Mesenchymal stem cell (in vitro differentiated cells and primary cell): Measurements from ENCODE around the gene CT47C1.
A peak's percentile ranks its signal among the peaks of the same experiment; 100 is the strongest.

Experiments used
- DNase-seq: peaks from one replicate; pipeline ENCODE4 v3.0.0-alpha.2; 2013
- H2AFZ ChIP-seq: one replicate; pipeline ENCODE4 v1.6.1; 2013; ENCODE audit warnings: low read depth, mild to moderate bottlenecking, control low read depth, inconsistent platforms, low read length, moderate library complexity
- H2AK5ac ChIP-seq: 2 replicates; pipeline ENCODE4 v1.6.1; 2013; ENCODE audit warnings: low read length, moderate library complexity, mild to moderate bottlenecking, inconsistent platforms; ENCODE audit not compliant: severe bottlenecking
- H2BK120ac ChIP-seq: one replicate; pipeline ENCODE4 v1.6.1; 2013; ENCODE audit warnings: low read depth, mild to moderate bottlenecking, inconsistent platforms, low read length, moderate library complexity
- H2BK12ac ChIP-seq, 2 experiments: one replicate each; pipeline ENCODE4 v1.6.1; 2013; ENCODE audit warnings: inconsistent platforms in 2 of 2, low read length in 2 of 2, mild to moderate bottlenecking in 2 of 2, moderate library complexity in 2 of 2, control low read depth in 1 of 2
- H2BK15ac ChIP-seq: one replicate; pipeline ENCODE4 v1.6.1; 2013; ENCODE audit warnings: mild to moderate bottlenecking, low read depth, inconsistent platforms; ENCODE audit not compliant: poor library complexity, severe bottlenecking
- H2BK5ac ChIP-seq: 2 replicates; pipeline ENCODE4 v1.6.1; 2013; ENCODE audit warnings: low read depth, mild to moderate bottlenecking, low read length, control low read depth, inconsistent platforms; ENCODE audit not compliant: poor library complexity, severe bottlenecking
- H3K14ac ChIP-seq, 2 experiments: one replicate each; pipeline ENCODE4 v1.6.1; 2013; ENCODE audit warnings: inconsistent platforms in 2 of 2, low read length in 2 of 2, control low read depth in 1 of 2, mild to moderate bottlenecking in 1 of 2, moderate library complexity in 1 of 2
- H3K18ac ChIP-seq, 2 experiments: one replicate each; pipeline ENCODE4 v1.6.1; 2013; ENCODE audit warnings: inconsistent platforms in 2 of 2, low read length in 2 of 2, control low read depth in 1 of 2, low read depth in 1 of 2, mild to moderate bottlenecking in 1 of 2
- H3K23ac ChIP-seq, 2 experiments: one replicate each; pipeline ENCODE4 v1.6.1; 2013; ENCODE audit warnings: inconsistent platforms in 2 of 2, low read length in 2 of 2, mild to moderate bottlenecking in 2 of 2, moderate library complexity in 2 of 2, control low read depth in 1 of 2
- H3K27ac ChIP-seq: 2 replicates; pipeline ENCODE4 v1.5.1; 2013; ENCODE audit warnings: mild to moderate bottlenecking, moderate library complexity, low read length, control low read depth, inconsistent platforms; ENCODE audit not compliant: poor library complexity, severe bottlenecking
- H3K27me3 ChIP-seq, 2 experiments: 2 replicates each; pipeline versions ENCODE4 v1.6.1 to v1.7.0; 2013; ENCODE audit warnings: low read length in 2 of 2, mild to moderate bottlenecking in 2 of 2, moderate library complexity in 2 of 2, control low read depth in 1 of 2, inconsistent platforms in 1 of 2; ENCODE audit not compliant: control insufficient read depth in 1 of 2, insufficient read depth in 1 of 2
- H3K36me3 ChIP-seq, 2 experiments: 2 replicates each; pipeline versions ENCODE4 v1.6.1 to v1.7.0; 2013; ENCODE audit warnings: low read length in 2 of 2, control low read depth in 1 of 2, inconsistent platforms in 1 of 2, low read depth in 1 of 2, mild to moderate bottlenecking in 1 of 2; ENCODE audit not compliant: insufficient read depth in 2 of 2, control insufficient read depth in 1 of 2
- H3K4ac ChIP-seq, 2 experiments: one replicate each; pipeline ENCODE4 v1.6.1; 2013; ENCODE audit warnings: inconsistent platforms in 2 of 2, low read length in 2 of 2, mild to moderate bottlenecking in 2 of 2, moderate library complexity in 2 of 2, control low read depth in 1 of 2, low read depth in 1 of 2
- H3K4me1 ChIP-seq: 2 replicates; pipeline ENCODE4 v1.6.1; 2013; ENCODE audit warnings: low read depth, low read length, control low read depth; ENCODE audit not compliant: control insufficient read depth, insufficient read depth
- H3K4me2 ChIP-seq: 2 replicates; pipeline ENCODE4 v1.6.1; 2013; ENCODE audit warnings: low read length, mild to moderate bottlenecking, inconsistent platforms; ENCODE audit not compliant: poor library complexity, severe bottlenecking
- H3K4me3 ChIP-seq, 2 experiments: 2 replicates each; pipeline versions ENCODE4 v1.5.1 to v1.7.0; 2013; ENCODE audit warnings: low read length in 2 of 2, mild to moderate bottlenecking in 2 of 2, control low read depth in 1 of 2, low read depth in 1 of 2; ENCODE audit not compliant: insufficient read depth in 1 of 2
- H3K79me1 ChIP-seq: replicated peaks from 2 replicates; pipeline ENCODE4 v1.6.1; 2013; ENCODE audit warnings: mild to moderate bottlenecking, control low read depth, low read length, inconsistent platforms; ENCODE audit not compliant: poor library complexity, severe bottlenecking
- H3K9ac ChIP-seq: 2 replicates; pipeline ENCODE4 v1.7.0; 2013; ENCODE audit warnings: mild to moderate bottlenecking, low read length, moderate library complexity
- H3K9me3 ChIP-seq: 2 replicates; pipeline ENCODE4 v1.7.0; 2013; ENCODE audit warnings: mild to moderate bottlenecking, low read length; ENCODE audit not compliant: control insufficient read depth
- H4K8ac ChIP-seq: one replicate; pipeline ENCODE4 v1.6.1; 2013; ENCODE audit warnings: inconsistent platforms, mild to moderate bottlenecking, low read length, moderate library complexity
- H4K91ac ChIP-seq: one replicate; pipeline ENCODE4 v1.6.1; 2013; ENCODE audit warnings: mild to moderate bottlenecking, low read length, inconsistent platforms
- WGBS: methylation state at CpG from one replicate; pipeline ENCODE4 v1.1.7; 2013; ENCODE audit warnings: mixed read lengths; 5-methylcytosine and 5-hydroxymethylcytosine counted together

Gene CT47C1

DNA sequence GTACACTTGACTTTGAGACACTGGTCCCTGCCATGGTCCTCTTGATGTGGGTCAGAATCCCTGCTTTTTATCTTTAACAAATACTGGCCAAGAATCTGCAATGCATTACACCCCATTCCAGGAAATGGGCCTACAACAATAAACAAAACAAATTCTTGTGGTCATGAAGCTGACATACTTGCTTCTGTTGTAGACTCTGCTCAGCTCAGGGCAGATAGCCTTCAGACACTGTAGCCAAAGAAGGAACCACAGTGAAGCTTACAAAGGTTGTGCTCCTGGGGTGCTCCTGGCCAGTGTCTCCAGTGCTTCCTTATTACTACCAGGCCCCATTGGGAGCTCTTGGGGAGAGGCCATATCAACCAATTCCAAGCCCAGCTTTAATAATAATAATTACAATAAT is 33.0 kb downstream of the CT47C1 start:
- no peak overlapping the region for H2BK15ac ChIP-seq
- H3K23ac ChIP-seq, result no peak overlapping the region
- no peaks in the 10 kb centered on the region for H3K36me3 ChIP-seq
- peaks cover 0 to 50% of the 10 kb centered on the region in 2 experiments for H3K27me3 ChIP-seq
- H3K9ac ChIP-seq, result no peak overlapping the region
- peak; percentile 22 for DNase-seq
- no peak overlapping the region for H4K91ac ChIP-seq
- H3K4me3 ChIP-seq, result no peak overlapping the region
- H3K27ac ChIP-seq, result no peak overlapping the region
- no peak overlapping the region for H2AK5ac ChIP-seq
- H3K4ac ChIP-seq, result no peak overlapping the region
- no peak overlapping the region for H3K4me2 ChIP-seq
- H2BK12ac ChIP-seq, result no peak overlapping the region
- H2BK5ac ChIP-seq, result no peak overlapping the region
- H2AFZ ChIP-seq, result no peak overlapping the region
- H3K79me1 ChIP-seq, result no peaks in the 10 kb centered on the region
- no peaks in the 10 kb centered on the region for H3K4me1 ChIP-seq
- H4K8ac ChIP-seq, result no peak overlapping the region
- H3K18ac ChIP-seq, result no peak overlapping the region
- no peaks in the 10 kb centered on the region for H3K9me3 ChIP-seq
- H3K14ac ChIP-seq, result no peak overlapping the region
- no peak overlapping the region for H2BK120ac ChIP-seq

DNA sequence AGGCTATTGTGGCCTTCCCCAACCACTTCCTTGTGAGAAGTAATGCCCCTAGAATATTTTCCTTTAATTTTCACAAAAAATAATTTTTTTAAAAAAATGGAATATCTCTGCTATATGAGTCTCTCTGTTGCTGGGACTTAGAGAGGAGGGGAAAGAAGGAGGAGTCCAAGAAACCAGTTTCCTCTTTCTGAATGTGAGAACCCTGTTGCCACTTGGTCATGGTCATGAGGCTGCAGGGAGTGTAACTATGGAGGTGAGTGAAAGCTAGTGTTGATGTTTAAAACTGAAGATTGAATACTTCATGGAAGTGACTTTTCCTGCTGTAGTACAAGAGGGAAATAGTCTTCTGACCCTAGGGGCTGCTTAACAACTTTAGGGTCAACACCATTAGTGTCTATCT is 34.4 kb downstream of the CT47C1 start:
- Histone ChIP-seq H3K9me3 (no peaks in the 10 kb centered on the region), H3K79me1 (no peaks in the 10 kb centered on the region), H3K27me3 (peaks cover 0 to 42% of the 10 kb centered on the region in 2 experiments), H3K9ac (no peak overlapping the region), H3K4me1 (no peaks in the 10 kb centered on the region), H2AK5ac (no peak overlapping the region), H2BK120ac (no peak overlapping the region), H3K23ac (no peak overlapping the region), H3K14ac (no peak overlapping the region), H2BK15ac (no peak overlapping the region), H3K4me3 (no peak overlapping the region), H2BK5ac (no peak overlapping the region), H3K18ac (no peak overlapping the region), H4K8ac (no peak overlapping the region), H3K36me3 (no peaks in the 10 kb centered on the region), H3K4ac (no peak overlapping the region), H3K4me2 (no peak overlapping the region), H2AFZ (no peak overlapping the region), H3K27ac (no peak overlapping the region), H2BK12ac (no peak overlapping the region), H4K91ac (no peak overlapping the region)
- DNase-seq, result no peak

DNA sequence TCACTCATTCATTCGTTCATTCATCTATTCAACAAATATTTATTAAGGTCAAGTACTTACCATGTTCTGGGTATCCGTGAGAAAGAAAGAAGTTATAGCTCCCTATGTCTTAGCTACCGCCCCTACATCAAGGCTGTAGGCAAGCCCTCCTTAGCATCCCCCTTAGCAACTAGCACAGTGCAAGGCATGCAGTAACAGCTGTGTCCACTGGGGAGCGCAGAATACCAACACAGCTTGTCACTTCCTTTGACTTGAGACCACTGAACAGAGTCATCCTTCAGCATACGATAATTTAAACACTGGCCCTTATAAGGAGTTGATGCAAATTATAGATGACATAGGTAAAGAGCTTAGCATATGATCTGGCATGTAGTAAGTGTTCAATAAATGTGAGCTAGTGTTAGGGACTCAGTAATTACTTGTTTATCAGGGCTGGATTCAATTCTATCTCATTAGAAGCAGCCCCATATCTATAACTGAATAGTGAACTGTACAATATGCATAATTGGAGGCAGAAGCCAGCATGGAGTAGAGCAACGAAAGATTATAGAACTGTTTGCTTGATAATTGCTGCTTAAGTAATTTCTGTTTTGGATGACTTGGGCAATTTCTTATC is 46.1 kb downstream of the CT47C1 start:
- H4K8ac ChIP-seq, result no peak overlapping the region
- H3K4ac ChIP-seq, result no peak overlapping the region
- no peak overlapping the region for H2BK15ac ChIP-seq
- no peak overlapping the region for H4K91ac ChIP-seq
- no peaks in the 10 kb centered on the region for H3K9me3 ChIP-seq
- H2BK5ac ChIP-seq, result no peak overlapping the region
- no peak overlapping the region for H3K27ac ChIP-seq
- H3K4me2 ChIP-seq, result no peak overlapping the region
- H3K4me1 ChIP-seq, result no peaks in the 10 kb centered on the region
- H2BK12ac ChIP-seq, result no peak overlapping the region
- no peak overlapping the region for H3K18ac ChIP-seq
- no peak overlapping the region for H3K23ac ChIP-seq
- H3K79me1 ChIP-seq, result no peaks in the 10 kb centered on the region
- H3K9ac ChIP-seq, result no peak overlapping the region
- WGBS, result 18% methylated on average over 4 of the region's 6 CpGs
- peak; percentile 56 for DNase-seq
- H2AFZ ChIP-seq, result no peak overlapping the region
- no peaks in the 10 kb centered on the region for H3K36me3 ChIP-seq
- H2BK120ac ChIP-seq, result no peak overlapping the region
- no peak overlapping the region for H3K14ac ChIP-seq
- H2AK5ac ChIP-seq, result no peak overlapping the region
- H3K4me3 ChIP-seq, result no peak overlapping the region
- peaks cover 0 to 56% of the 10 kb centered on the region in 2 experiments for H3K27me3 ChIP-seq

DNA sequence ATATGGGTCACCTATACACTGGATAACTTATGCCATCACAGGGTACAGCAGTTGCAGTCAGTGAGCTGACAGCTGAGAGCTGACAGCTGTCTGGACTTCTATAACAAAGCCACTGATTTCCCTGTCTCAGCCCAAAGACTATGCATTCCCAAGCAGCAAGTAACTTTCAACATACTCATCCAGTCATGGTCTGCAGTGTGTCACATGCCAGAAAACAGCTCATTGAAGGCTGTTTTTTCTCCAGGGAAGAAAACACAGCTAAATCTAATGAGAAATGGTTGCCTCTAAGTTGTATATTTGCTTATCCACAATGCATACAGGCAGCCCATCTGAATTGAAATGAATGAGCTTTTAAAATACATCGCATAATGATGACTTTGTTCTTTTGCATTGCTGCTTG is 48.5 kb downstream of the CT47C1 start:
- Histone ChIP-seq H2BK15ac (no peak overlapping the region), H3K18ac (no peak overlapping the region), H3K9ac (no peak overlapping the region), H3K4ac (no peak overlapping the region), H3K4me1 (no peaks in the 10 kb centered on the region), H4K8ac (no peak overlapping the region), H2BK12ac (no peak overlapping the region), H2AK5ac (no peak overlapping the region), H3K36me3 (no peaks in the 10 kb centered on the region), H2AFZ (no peak overlapping the region), H3K27me3 (peaks cover 0 to 40% of the 10 kb centered on the region in 2 experiments), H3K4me3 (no peak overlapping the region), H3K79me1 (no peaks in the 10 kb centered on the region), H2BK120ac (no peak overlapping the region), H3K14ac (no peak overlapping the region), H4K91ac (no peak overlapping the region), H3K23ac (no peak overlapping the region), H3K4me2 (no peak overlapping the region), H3K27ac (no peak overlapping the region), H3K9me3 (no peaks in the 10 kb centered on the region), H2BK5ac (no peak overlapping the region)
- no CpG with 5 or more reads among the region's 1 CpG for WGBS
- DNase-seq, result peak; percentile 67
